ENCODE results near the gene CD109.
A peak's percentile ranks its signal among the peaks of the same experiment; 100 is the strongest.
"Not testable (repeated sequence)": the region's sequence is repeated elsewhere in the genome, so short reads cannot be mapped to it uniquely, and the experiment has no call there.

Gene CD109

GRCh38 chr6:73792738-73793137, 96.7 kb downstream of the CD109 start:
- no peak for DNase-seq

DNA sequence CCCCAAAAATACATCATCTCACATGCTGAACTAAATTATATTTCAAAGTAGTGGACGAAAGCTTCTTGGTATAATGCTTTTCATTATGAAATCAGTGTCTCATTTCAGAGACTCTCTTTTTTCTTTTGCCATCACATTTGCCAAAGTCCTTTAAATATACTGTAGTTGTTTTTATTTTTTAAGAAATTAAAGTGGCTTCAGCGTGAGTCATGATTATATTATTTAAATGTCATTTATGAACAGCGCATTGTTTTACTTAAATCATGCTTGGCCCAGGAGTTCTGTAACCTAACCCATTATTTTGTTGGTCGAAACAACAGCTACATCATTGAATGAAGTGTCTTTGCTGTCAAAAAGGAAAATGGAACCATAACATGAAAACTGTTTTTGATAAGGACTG, 100.9 kb downstream of the CD109 start:
- no peak for DNase-seq

- DNase-seq = no peak
These were observed 101.9 kb downstream of the CD109 start for GRCh38 chr6:73797861-73798260.

DNA sequence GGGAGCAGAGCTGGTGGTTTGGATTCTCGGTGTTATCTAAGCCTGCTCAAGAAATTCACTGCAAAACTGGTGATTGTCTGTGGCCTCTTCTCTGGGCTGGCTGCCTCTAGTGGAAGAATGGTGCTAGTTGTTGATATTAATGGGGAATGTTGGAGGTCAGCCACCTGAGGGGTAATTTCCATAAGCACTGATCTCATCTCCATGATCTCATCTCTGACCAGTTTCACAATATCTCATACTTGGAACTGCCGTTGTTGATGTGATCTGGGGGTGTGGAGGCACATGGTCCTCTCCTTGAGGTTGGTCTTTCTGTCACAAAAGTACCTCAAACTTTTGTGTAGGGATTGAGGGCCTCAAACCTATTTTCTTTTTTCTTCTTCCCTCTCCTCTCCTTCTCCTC, 102.6 kb downstream of the CD109 start:
- DNase-seq = no peak

- no peak for DNase-seq
These were observed 105.0 kb downstream of the CD109 start for GRCh38 chr6:73800997-73801396.

DNA sequence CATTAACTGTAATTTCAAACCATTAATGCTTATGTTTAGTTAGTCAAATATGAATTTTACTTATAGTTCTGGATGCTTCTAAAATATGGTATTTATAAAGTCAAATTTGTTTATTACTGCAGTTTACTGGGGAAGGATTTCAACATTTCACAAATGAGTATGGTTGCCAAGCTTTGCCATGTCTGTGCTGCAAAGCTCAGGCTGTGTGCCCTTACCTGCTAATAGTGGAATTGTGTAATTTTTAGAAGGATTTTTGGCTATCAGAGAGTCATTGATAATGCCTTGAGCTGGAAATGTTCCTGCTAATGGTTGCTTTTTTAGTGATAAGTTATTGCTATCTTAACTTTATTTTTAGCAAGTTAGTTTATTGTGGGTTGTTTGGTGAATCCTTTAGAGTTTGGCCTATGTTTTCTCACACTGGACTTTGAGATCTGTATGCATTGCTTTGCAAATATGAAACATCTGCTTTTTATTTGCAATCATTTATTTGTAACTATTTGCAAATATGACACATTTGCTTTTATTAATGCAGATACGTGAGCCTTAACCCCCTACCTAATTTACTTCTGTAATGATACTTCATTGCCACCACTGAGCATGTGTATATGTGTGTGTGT, 105.8 kb downstream of the CD109 start:
- DNase-seq = no peak

GRCh38 chr6:73802366-73802765, 106.4 kb downstream of the CD109 start:
- DNase-seq = no peak

DNA sequence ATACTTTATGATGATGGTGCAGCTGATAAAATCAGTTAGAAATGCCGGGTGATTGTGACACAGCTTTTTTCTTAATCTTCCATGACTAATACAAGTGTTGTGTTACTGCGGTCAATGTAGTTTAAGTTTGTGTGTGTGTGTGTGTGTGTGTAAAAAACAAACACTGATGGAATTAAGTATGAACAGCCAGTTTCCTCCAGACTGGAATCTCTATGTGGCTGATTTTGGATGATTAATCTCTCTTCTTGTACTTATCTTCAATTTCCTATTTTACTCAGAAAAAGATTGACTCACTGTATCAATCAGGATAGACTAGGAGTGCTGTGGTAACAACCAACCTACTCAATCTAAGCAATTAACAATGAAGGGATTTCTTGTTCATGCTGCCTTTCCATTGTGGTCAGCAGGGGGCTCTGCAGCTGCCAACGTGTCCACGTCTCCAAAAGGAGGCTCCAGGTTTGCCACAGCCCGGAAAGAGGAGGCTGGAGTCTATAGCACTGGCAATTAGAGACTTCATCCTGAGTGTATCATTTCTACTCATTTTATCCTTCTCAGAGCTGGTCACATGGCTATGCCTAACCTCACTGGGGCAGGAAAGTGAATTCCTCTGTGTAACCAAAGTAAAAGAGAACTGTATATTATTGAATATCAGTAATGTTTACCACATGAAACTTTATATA, 107.7 kb downstream of the CD109 start:
- no peak for DNase-seq

DNA sequence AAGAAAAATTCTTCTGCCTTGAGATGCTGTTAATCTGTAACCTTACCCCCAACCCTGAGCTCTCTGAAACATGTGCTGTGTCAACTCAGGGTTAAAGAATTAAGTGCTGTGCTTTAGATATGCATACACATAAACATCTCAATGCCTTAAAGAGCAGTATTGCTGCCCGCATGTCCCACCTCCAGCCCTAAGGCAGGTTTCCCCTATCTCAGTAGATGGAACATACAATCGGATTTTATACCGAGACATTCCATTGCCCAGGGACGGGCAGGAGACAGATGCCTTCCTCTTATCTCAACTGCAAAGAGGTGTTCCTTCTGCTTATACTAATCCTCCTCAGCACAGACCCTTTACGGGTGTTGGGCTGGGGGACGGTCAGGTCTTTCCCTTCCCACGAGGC, 109.2 kb downstream of the CD109 start:
- not testable (repeated sequence) for DNase-seq

DNA sequence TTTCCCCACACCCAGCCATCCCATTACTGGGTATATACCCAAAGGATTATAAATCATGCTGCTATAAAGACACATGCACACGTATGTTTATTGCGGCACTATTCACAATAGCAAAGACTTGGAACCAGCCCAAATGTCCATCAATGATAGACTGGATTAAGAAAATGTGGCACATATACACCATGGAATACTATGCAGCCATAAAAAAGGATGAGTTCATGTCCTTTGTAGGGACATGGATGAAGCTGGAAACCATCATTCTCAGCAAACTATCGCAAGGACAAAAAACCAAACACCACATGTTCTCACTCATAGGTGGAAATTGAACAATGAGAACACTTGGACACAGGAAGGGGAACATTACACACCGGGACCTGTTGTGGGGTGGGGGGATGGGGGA, 110.0 kb downstream of the CD109 start:
- DNase-seq = not testable (repeated sequence)

- DNase-seq = no peak
These were observed 115.7 kb downstream of the CD109 start for GRCh38 chr6:73811706-73812105.

GRCh38 chr6:73817253-73817652, 121.2 kb downstream of the CD109 start:
- DNase-seq = no peak

DNA sequence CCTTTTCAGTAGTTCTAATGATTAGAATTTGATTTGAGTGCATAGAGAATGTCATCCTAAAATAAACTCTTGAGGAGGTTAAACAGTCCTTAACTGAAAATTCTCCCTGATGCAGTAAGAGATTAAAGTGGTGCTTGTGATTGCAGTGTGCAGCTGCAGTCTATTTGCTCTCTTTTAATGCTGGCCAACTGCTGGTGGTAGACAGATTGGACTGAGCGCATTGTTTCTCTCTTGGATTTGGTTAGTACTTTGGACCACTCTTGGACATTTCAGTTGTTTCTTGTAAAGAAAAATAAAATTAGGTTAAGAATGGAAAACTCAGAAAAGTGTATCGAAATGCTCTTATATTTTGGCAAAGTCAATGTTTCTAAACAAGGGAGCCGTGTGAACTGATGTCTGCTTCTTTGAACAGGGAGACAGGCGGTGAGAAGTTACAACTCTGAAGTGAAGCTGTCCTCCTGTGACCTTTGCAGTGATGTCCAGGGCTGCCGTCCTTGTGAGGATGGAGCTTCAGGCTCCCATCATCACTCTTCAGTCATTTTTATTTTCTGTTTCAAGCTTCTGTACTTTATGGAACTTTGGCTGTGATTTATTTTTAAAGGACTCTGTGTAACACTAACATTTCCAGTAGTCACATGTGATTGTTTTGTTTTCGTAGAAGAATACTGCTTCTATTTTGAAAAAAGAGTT, 127.2 kb downstream of the CD109 start:
- no peak for DNase-seq

GRCh38 chr6:73823832-73824231, 127.8 kb downstream of the CD109 start:
- no peak for DNase-seq

- DNase-seq = no peak
These were observed 130.6 kb downstream of the CD109 start for GRCh38 chr6:73826571-73826970.

DNA sequence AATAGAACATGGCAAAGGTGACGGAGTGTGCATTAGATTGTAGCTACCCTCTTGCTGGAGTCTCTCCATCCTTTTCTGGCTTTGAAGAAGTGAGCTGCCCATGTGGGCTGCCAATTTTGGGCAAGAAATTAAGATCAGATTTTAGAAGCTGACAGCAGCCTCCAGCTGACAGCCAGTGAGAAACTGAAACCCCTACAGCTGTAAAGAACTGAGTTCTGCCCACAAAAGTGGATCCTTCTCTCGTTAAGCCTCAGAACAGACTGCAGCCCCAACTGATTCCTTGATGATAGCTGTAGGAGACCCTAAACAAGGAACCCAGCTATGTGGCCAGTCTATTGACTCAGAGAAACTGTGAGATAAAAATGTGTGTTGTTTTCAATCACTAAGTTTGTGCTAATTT, 134.1 kb downstream of the CD109 start:
- no peak for DNase-seq

- DNase-seq = no peak
These were observed 136.3 kb downstream of the CD109 start for GRCh38 chr6:73832313-73832712.

DNA sequence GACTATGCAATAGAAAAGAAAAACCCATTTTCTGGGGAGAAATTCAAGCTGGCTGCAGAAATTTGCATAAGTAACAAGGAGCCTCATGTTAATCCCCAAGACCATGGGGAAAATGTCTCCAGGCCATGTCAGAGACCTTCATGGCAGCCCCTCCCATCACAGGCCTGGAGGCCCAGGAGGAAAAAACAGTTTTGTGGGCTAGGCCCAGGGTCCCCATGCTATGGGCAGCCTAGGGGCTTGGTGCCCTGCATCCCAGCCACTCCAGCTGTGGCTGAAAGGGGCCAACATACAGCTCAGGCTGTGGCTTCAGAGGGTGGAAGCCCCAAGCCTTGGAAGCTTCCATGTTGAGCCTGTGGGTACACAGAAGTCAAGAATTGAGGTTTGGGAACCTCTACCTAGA, 148.7 kb downstream of the CD109 start:
- DNase-seq = not testable (repeated sequence)

- DNase-seq = not testable (repeated sequence)
These were observed 155.0 kb downstream of the CD109 start for GRCh38 chr6:73851048-73851447.

- DNase-seq = peak in 2 of 5 donors; percentile 19 to 49
These were observed 159.2 kb downstream of the CD109 start for GRCh38 chr6:73854998-73855718.

- no peak for DNase-seq
These were observed 161.4 kb downstream of the CD109 start for GRCh38 chr6:73857341-73857890.

DNA sequence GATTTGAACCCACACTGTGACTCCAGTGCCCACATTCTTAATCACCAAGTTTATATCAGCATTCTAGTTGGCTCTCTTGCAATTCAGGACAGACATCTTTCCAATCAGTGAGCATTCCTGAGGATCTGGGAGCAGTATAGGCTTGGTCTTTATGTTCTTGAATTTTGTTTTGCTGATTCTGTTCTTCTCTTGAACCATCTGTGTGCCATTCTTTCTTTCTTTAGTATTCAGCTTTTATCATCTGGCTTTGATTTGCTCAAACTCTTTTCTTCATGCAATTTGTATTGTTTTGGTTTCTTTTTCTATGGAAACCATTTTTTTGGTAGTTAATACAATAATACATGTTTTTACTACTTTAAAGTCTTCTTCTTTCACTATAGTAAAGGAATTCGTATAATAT, 162.4 kb downstream of the CD109 start:
- no peak for DNase-seq

- DNase-seq = no peak
These were observed 164.3 kb downstream of the CD109 start for GRCh38 chr6:73860303-73860702.

Data from T-helper 1 cell (primary cell).